Heart left ventricle (tissue), 16 donors: ENCODE results near the gene SORBS2. TPM values are rescaled to one million over a fixed set of nuclear protein-coding genes. Genes with fewer than 3 reads are reported as not detected.

Source experiments
- ATAC-seq, 4 donors: fragments of 200-7000 bp; cut with Tn5 transposase; one replicate each; pipeline ENCODE4 v1.9.1; 2020 to 2022; ENCODE audit warnings: moderate library complexity in 4 of 4, mild to moderate bottlenecking in 3 of 4, moderate number of reproducible peaks in 1 of 4
- DNase-seq, 5 donors: peaks; one replicate each; pipeline ENCODE4 v3.0.0-alpha.2; 2020
- H3K27ac ChIP-seq, 12 donors: fragments of 200-600 bp; sonication (generic) in 4 of 12; one replicate each; pipeline versions ENCODE4 v1.5.0 to v1.8.0; 2016 to 2022; ENCODE audit warnings: mild to moderate bottlenecking in 2 of 12
- H3K27me3 ChIP-seq, 9 donors: fragments of 200-600 bp; sonication (generic) in 2 of 9; one replicate each; pipeline versions ENCODE4 v1.5.1 to v1.8.0; 2016 to 2022; ENCODE audit warnings: mild to moderate bottlenecking in 3 of 9
- H3K36me3 ChIP-seq, 9 donors: fragments of 200-600 bp; sonication (generic) in 2 of 9; one replicate each; pipeline versions ENCODE4 v1.5.0 to v1.8.0; 2018 to 2022; ENCODE audit warnings: mild to moderate bottlenecking in 2 of 9
- H3K4me1 ChIP-seq, 12 donors: fragments of 200-600 bp; sonication (generic) in 4 of 12; one replicate each; pipeline versions ENCODE4 v1.5.0 to v1.8.0; 2016 to 2022; ENCODE audit warnings: mild to moderate bottlenecking in 3 of 12
- H3K4me3 ChIP-seq, 12 donors: fragments of 200-600 bp; sonication (generic) in 4 of 12; one replicate each; pipeline versions ENCODE4 v1.5.0 to v1.8.0; 2017 to 2022; ENCODE audit warnings: mild to moderate bottlenecking in 9 of 12, moderate library complexity in 4 of 12
- H3K9me3 ChIP-seq, 12 donors: fragments of 200-600 bp; sonication (generic) in 4 of 12; one replicate each; pipeline versions ENCODE4 v1.5.0 to v1.8.0; 2016 to 2022; ENCODE audit warnings: mild to moderate bottlenecking in 1 of 12
- POLR2A ChIP-seq, 2 donors: fragments of 450-650 bp; IDR thresholded peaks; one replicate each; pipeline ENCODE4 v1.6.1; 2017; ENCODE audit warnings: antibody characterized with exemption in 2 of 2, mild to moderate bottlenecking in 2 of 2, moderate library complexity in 2 of 2
- WGBS, 4 donors: extraction: QIAGEN DNeasy Blood & Tissue Kit in 2 of 4; methylation state at CpG; one replicate each; pipeline versions ENCODE4 v1.1.5 to v1.1.7; 2013 to 2018; 5-methylcytosine and 5-hydroxymethylcytosine counted together
- intact Hi-C, 10 donors: fragments of 100-400 bp; cut with DNase I; formaldehyde crosslinking; loops; one replicate each; pipeline versions ENCODE4 v1.11.1 to v1.14.2; 2022
- polyA plus RNA-seq, 2 donors: library from polyadenylated mRNA; stranded (reverse); fragments of 200-250 nt; gene quantifications; one replicate each; pipeline ENCODE4 v1.2.3, GENCODE V29; 2013
- total RNA-seq, 9 donors: library from RNA; depleted of rRNA in 2 of 9; stranded (reverse); fragments of >200 nt in 2 of 9; fragmentation: NEBNext Ultra II Directional in 3 of 9; extraction: Animal tissue kit (Norgen Biotek cat#: 25700) in 3 of 9; gene quantifications; one replicate each; pipeline versions ENCODE4 v1.1.0 to v1.2.4, GENCODE V29; 2016 to 2023
- TF ChIP-seq, protein P1 (sequence below), 12 donors: fragments of 200-600 bp; sonication (generic) in 4 of 12; IDR thresholded peaks; one replicate each; pipeline versions ENCODE4 v1.5.0 to v1.8.0; 2018 to 2022; ENCODE audit warnings: antibody characterized with exemption in 12 of 12, mild to moderate bottlenecking in 5 of 12
- donor health status: ischemic (EF 13 %, LVEDD 7.1; RV severe dilation, severe dysfunction).
- donor health status: healthy with polysubstance abuse.
- donor health status: DM: no; HTN: yes; CAD: no.
- donor health status: DM: no; HTN: no; CAD: no.
- donor health status: ischemic (EF 25% LVEDD 6.9; RV normal size, moderate dysfunction).
- donor health status: ischemic (EF 25% LVEDD 5.7; RV mildly dilated, moderate dysfunction).
- donor health status: healthy.
- donor health status: DM: yes; HTN: yes; CAD: no.
- donor health status: ischemic (EF 35%, LVEDD 5.7; RV mildly dilated, moderate dysfunction).
- donor health status: nonischemic (EF 11% LVEDD 7.7; RV severe dilation, severe dysfunction).
- donor health status: DM: yes; HTN: yes; CAD: no.
- donor health status: PGD.
- donor health status: ischemic (EF 29% LVEDD 5.4; RV normal size, mild dysfunction).
- donor health status: nonischemic (EF 23%, LVEDD 6.1; RV moderate dilation, normal function).

Gene SORBS2
- total and polyA plus RNA-seq, 11 donors = 254 to 2,158 (median 1,369) TPM

DNA sequence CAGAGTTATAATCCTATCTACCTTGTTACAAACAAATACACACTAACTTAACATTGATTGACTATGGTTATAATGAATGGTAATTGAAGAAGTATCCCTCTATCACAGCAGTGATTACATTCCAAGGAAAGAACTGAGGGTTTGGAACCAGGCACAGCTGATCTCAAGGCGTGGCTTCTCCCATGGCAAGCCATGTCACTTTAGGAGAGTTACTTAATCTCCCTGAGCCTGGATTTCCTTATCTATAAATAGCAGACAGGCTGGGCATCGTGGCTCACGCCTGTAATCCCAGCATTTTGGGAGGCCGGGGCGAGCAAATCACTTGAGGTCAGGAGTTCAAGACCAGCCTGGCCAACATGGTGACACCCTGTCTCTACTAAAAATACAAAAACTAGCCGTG is 25.6 kb downstream of the SORBS2 start:
- WGBS, 4 donors = 44 to 62% (median 54%) methylated on average over 6 of the region's 6 CpGs
- H3K27ac ChIP-seq = peak overlapping the region in 8 of 12 donors; percentile 8 to 95 (median 62)
- no peak overlapping the region for H3K4me3 ChIP-seq
- H3K36me3 ChIP-seq = peaks cover 0 to 23% (median 0%) of the 10 kb centered on the region in 9 donors
- no peak for TF ChIP-seq POLR2A (IDR thresholded peaks at IDR 0.05)
- TF ChIP-seq, protein P1, sequence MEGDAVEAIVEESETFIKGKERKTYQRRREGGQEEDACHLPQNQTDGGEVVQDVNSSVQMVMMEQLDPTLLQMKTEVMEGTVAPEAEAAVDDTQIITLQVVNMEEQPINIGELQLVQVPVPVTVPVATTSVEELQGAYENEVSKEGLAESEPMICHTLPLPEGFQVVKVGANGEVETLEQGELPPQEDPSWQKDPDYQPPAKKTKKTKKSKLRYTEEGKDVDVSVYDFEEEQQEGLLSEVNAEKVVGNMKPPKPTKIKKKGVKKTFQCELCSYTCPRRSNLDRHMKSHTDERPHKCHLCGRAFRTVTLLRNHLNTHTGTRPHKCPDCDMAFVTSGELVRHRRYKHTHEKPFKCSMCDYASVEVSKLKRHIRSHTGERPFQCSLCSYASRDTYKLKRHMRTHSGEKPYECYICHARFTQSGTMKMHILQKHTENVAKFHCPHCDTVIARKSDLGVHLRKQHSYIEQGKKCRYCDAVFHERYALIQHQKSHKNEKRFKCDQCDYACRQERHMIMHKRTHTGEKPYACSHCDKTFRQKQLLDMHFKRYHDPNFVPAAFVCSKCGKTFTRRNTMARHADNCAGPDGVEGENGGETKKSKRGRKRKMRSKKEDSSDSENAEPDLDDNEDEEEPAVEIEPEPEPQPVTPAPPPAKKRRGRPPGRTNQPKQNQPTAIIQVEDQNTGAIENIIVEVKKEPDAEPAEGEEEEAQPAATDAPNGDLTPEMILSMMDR (IDR thresholded peaks at IDR 0.05) = no peak
- H3K27me3 ChIP-seq = no peaks in the 10 kb centered on the region
- intact Hi-C loops = loop anchor here in 1 of 10 donors (10.0 kb wide), 1 partner anchor 238 kb away; no protein-coding TSS in a partner anchor
- H3K4me1 ChIP-seq = peaks cover 0 to 95% (median 30%) of the 10 kb centered on the region in 12 donors
- DNase-seq (no peak), ATAC-seq (peak; percentile 32 to 64 (median 46))
- no peaks in the 10 kb centered on the region for H3K9me3 ChIP-seq

DNA sequence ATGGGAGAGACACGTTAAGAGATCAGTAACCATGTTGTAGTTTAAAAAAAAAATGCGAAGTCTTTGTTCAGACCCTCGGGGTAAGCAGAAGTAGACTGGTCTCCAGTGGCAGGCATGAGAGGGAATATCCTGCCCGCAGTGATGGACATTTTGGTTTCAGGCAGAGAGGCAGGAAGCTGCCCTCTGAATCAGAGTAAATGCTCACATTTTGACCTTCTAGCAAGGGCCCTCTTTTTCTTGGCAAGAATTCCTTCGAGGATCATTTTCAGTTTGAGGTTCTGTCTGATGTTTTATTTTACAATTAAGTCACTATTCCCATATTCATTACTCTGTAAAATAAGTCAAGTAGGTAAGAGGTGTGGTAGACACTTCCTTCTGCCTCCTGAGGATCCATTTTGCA is 28.4 kb downstream of the SORBS2 start:
- H3K4me1 ChIP-seq = peaks cover 0 to 89% (median 31%) of the 10 kb centered on the region in 12 donors
- H3K4me3 ChIP-seq = no peak overlapping the region
- peaks cover 0 to 20% (median 0%) of the 10 kb centered on the region in 9 donors for H3K36me3 ChIP-seq
- 28 to 50% (median 31%) methylated on average over 5 of the region's 5 CpGs for WGBS, 4 donors
- ATAC-seq (no peak), DNase-seq (no peak)
- H3K27ac ChIP-seq = peak overlapping the region in 11 of 12 donors; percentile 24 to 95 (median 68)
- H3K27me3 ChIP-seq = no peaks in the 10 kb centered on the region
- intact Hi-C loops = loop anchor here in 1 of 10 donors (10.0 kb wide), 1 partner anchor 241 kb away; no protein-coding TSS in a partner anchor
- no peaks in the 10 kb centered on the region for H3K9me3 ChIP-seq
- TF ChIP-seq POLR2A (IDR thresholded peaks at IDR 0.05) = no peak
- TF ChIP-seq, protein P1 (IDR thresholded peaks at IDR 0.05) = no peak

DNA sequence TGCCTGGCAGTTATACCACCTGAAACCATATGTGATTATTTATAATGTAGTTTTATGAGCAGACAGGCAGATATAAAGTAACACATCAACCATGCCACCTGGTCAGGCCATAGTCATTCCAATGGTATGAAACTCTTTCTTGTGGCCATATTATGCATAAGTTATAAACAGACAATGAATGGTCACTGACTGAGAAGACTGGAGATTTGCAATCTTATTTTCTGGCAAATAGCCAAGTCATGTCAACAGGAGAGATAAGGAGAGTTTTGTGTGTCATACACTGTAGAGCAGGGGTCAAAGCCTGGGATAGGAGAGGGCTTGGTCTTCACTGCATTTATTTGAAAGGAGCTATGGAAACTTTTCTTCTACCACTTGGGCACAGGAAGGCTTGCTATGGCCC is 29.5 kb downstream of the SORBS2 start:
- ATAC-seq = peak in 2 of 4 donors; percentile 1 to 48
- DNase-seq = no peak
- Histone ChIP-seq H3K9me3 (no peaks in the 10 kb centered on the region), H3K36me3 (peaks cover 0 to 20% (median 0%) of the 10 kb centered on the region in 9 donors), H3K27ac (peak overlapping the region in 11 of 12 donors; percentile 36 to 95 (median 68)), H3K27me3 (no peaks in the 10 kb centered on the region), H3K4me3 (no peak overlapping the region), H3K4me1 (peaks cover 0 to 87% (median 29%) of the 10 kb centered on the region in 12 donors)
- intact Hi-C loops = loop anchor here in 1 of 10 donors (10.0 kb wide), 1 partner anchor 242 kb away; no protein-coding TSS in a partner anchor
- TF ChIP-seq, protein P1 (IDR thresholded peaks at IDR 0.05) = no peak
- no peak for TF ChIP-seq POLR2A (IDR thresholded peaks at IDR 0.05)

DNA sequence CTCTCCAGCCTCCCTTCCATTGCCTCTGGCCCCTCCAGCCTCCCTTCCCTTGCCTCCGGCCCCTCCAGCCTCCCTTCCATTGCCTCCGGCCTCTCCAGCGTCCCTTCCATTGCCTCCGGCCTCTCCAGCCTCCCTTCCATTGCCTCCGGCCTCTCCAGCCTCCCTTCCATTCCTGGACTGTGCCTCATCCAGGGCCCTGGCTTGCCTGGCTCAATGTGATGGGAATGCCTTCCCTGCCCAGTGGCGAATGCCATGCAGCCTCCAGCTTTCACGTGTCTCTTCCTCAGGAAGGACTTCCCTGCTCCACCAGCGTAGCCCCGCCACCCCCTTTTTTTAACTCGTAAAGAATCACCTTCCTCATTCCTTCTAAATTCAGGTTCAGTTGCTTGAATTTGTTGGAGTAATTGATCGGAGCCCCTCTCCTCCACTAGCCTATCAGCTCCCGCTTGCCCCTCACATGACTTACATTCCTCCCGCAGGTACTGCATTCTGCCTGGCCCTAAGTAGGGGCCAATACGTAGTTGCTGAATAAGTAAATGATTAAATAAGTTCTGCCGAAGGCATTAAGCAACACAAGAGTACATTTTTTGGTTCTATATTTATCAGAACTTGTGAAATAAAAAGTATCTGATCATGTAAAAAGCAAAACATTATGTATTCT is 30.3 kb downstream of the SORBS2 start:
- intact Hi-C loops = loop anchor here in 1 of 10 donors (10.0 kb wide), 1 partner anchor 243 kb away; no protein-coding TSS in a partner anchor
- Histone ChIP-seq H3K36me3 (peaks cover 0 to 20% (median 0%) of the 10 kb centered on the region in 9 donors), H3K4me1 (peaks cover 0 to 83% (median 25%) of the 10 kb centered on the region in 12 donors), H3K4me3 (no peak overlapping the region), H3K27me3 (no peaks in the 10 kb centered on the region), H3K9me3 (no peaks in the 10 kb centered on the region), H3K27ac (peak overlapping the region in 11 of 12 donors; percentile 2 to 95 (median 68))
- DNase-seq = no peak
- no peak for ATAC-seq
- no peak for TF ChIP-seq POLR2A (IDR thresholded peaks at IDR 0.05)
- TF ChIP-seq, protein P1 (IDR thresholded peaks at IDR 0.05) = no peak
- 69 to 76% (median 74%) methylated on average over 14 to 15 of the region's 15 CpGs for WGBS, 4 donors
